K562 (cell line): ENCODE measurements around the gene TRIM27. TPM values are rescaled to one million over a fixed set of nuclear protein-coding genes. Genes with fewer than 3 reads are reported as not detected.

Experiments used
- CBFA2T3 ChIP-seq: fragments of 450-650 bp; IDR thresholded peaks from 2 replicates; pipeline ENCODE4 v1.6.1; 2017
- KDM5B ChIP-seq: fragments of 200-600 bp; sonication (generic); IDR thresholded peaks from 2 replicates; pipeline ENCODE4 v1.6.1; 2012; ENCODE audit warnings: low read depth, mild to moderate bottlenecking, moderate library complexity, low read length, control low read depth, inconsistent platforms; ENCODE audit not compliant: insufficient replicate concordance
- MCM3 ChIP-seq: fragments of 450-650 bp; IDR thresholded peaks from 2 replicates; pipeline ENCODE4 v1.6.1; 2016
- RFX1 ChIP-seq: fragments of 450-650 bp; IDR thresholded peaks from 2 replicates; pipeline ENCODE4 v1.6.1; 2016; ENCODE audit warnings: mild to moderate bottlenecking, moderate library complexity
- TAF15 ChIP-seq: fragments of 200-400 bp; formaldehyde crosslinking; IDR thresholded peaks from 2 replicates; pipeline ENCODE4 v1.6.1; 2017; ENCODE audit warnings: mild to moderate bottlenecking, low read depth, low read length, moderate library complexity
- TARDBP ChIP-seq: fragments of 450-650 bp; IDR thresholded peaks from 2 replicates; pipeline ENCODE4 v1.6.1; 2016
- TOE1 ChIP-seq, 2 experiments: fragments of 450-650 bp in 1 of 2; sonication (generic) in 1 of 2; formaldehyde crosslinking in 1 of 2; IDR thresholded peaks; 2 replicates each; pipeline versions ENCODE4 v1.7.1 to v1.8.0; 2016 to 2022; ENCODE audit warnings: borderline replicate concordance in 2 of 2, mild to moderate bottlenecking in 2 of 2, antibody characterized with exemption in 1 of 2, inconsistent platforms in 1 of 2, low read depth in 1 of 2, missing genetic modification reagents in 1 of 2, moderate library complexity in 1 of 2
- ZC3H8 ChIP-seq: fragments of 450-650 bp; IDR thresholded peaks from 2 replicates; pipeline ENCODE4 v1.6.1; 2017
- ZNF184 ChIP-seq: sonication (generic); formaldehyde crosslinking; IDR thresholded peaks from 2 replicates; pipeline ENCODE4 v1.5.0; 2020; ENCODE audit warnings: missing genetic modification reagents
- ZNF778 ChIP-seq: fragments of 450-650 bp; formaldehyde crosslinking; IDR thresholded peaks from 2 replicates; pipeline ENCODE4 v1.4.0; 2020; ENCODE audit warnings: mild to moderate bottlenecking, moderate library complexity
- polyA plus RNA-seq, 8 experiments: library from polyadenylated mRNA; depleted of rRNA in 4 of 8; stranded (reverse) in 5 of 8; unstranded in 3 of 8; fragments of >200 nt; fragmentation: Nextera tagmentation in 2 of 8; fragmentation: Illumina TruSeq in 1 of 8; extraction: Ambion mirVana in 2 of 8; extraction: Trizol in 1 of 8; gene quantifications; 2 replicates each; pipeline versions ENCODE4 v1.2.1 to v1.2.3, GENCODE V29; 2011 to 2014; ENCODE audit warnings: inconsistent platforms in 1 of 8, missing spikeins in 1 of 8
- total RNA-seq, 7 experiments: library from RNA; depleted of rRNA in 6 of 7; stranded (reverse); fragments of >200 nt in 6 of 7; fragmentation: Illumina TruSeq in 2 of 7; extraction: Trizol in 2 of 7; gene quantifications; 2 replicates each; pipeline versions ENCODE4 v1.2.1 to v1.2.3, GENCODE V29; 2011 to 2021; ENCODE audit warnings: low replicate concordance in 1 of 7
- TF ChIP-seq, protein P1 (sequence below): fragments of 450-650 bp; IDR thresholded peaks from 2 replicates; pipeline ENCODE4 v1.6.1; 2016
- TF ChIP-seq, protein P2 (sequence below): sonication (generic); formaldehyde crosslinking; IDR thresholded peaks from 2 replicates; pipeline ENCODE4 v1.8.1; 2023; ENCODE audit warnings: missing genetic modification reagents, mild to moderate bottlenecking, borderline replicate concordance
- TF ChIP-seq, protein P3 (sequence below): fragments of 450-650 bp; IDR thresholded peaks from 2 replicates; pipeline ENCODE4 v1.6.1; 2017; ENCODE audit warnings: mild to moderate bottlenecking, moderate library complexity
- TF ChIP-seq, protein P4 (sequence below): fragments of 450-650 bp; IDR thresholded peaks from 2 replicates; pipeline ENCODE4 v1.6.1; 2018; ENCODE audit warnings: mild to moderate bottlenecking, low read depth; ENCODE audit not compliant: partially characterized antibody
- TF ChIP-seq, protein P5 (sequence below): fragments of 250-450 bp; sonication (Bioruptor Pico); IDR thresholded peaks from 2 replicates; pipeline ENCODE4 v1.9.0; 2021; ENCODE audit warnings: mild to moderate bottlenecking
- TF ChIP-seq, protein P6 (sequence below): sonication (generic); formaldehyde crosslinking; IDR thresholded peaks from 2 replicates; pipeline ENCODE4 v1.8.1; 2023; ENCODE audit warnings: mild to moderate bottlenecking, missing genetic modification reagents

The TRIM27 gene
- total and polyA plus RNA-seq, 9 of the 15 experiments (the other 6 are each of a cell fraction or from before 2014, with no cell fraction given) = 37.7 to 235 (median 122) TPM

DNA sequence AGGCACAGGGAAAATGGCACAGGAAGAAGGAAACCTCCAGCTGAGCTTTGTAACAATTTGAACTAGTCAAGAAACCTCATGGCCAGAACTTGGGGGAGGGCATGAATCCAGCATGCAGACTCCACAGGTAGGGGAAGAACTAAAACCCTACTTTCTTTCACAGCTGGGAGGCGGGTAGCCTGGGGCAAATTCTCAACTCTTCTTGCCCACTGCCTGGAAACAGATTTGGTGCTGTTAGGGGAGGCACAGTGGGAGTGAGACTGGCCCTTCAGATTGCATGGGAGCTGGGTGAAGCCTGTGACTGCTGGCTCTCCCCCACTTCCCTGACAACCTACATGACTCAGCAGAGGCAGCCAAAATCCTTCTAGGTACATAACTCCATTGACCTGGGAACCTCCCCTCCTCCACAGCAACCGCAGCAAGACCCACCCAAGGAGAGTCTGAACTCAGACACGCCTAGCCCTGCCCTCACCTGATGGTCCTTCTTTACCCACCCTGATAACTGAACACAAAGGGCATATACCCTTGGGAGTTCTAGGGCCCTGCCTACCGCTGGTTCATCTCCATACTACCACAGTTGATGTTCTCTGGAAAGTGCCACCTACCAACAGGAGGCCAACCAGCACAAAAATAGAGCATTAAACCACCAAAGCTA is 37.2 kb upstream of the TRIM27 start (continued):
- TF ChIP-seq ZC3H8 (no peak), TOE1 (IDR thresholded peaks at IDR 0.05; ENCODE audit: borderline replicate concordance) (0 out of 2 replicates have a peak, but pooled peaks have one; percentile 48), TOE1 (CRISPR knock-in tag; IDR thresholded peaks at IDR 0.05; ENCODE audit: borderline replicate concordance, low read depth) (no peak), TAF15 (no peak), ZNF184 (no peak), CBFA2T3 (peak; percentile 78), ZNF778 (CRISPR knock-in tag) (no peak), RFX1 (peak; percentile 62; the same call in 1 of the 2 replicates), MCM3 (no peak), KDM5B (no peak), TARDBP (no peak)
- TF ChIP-seq, protein P1, sequence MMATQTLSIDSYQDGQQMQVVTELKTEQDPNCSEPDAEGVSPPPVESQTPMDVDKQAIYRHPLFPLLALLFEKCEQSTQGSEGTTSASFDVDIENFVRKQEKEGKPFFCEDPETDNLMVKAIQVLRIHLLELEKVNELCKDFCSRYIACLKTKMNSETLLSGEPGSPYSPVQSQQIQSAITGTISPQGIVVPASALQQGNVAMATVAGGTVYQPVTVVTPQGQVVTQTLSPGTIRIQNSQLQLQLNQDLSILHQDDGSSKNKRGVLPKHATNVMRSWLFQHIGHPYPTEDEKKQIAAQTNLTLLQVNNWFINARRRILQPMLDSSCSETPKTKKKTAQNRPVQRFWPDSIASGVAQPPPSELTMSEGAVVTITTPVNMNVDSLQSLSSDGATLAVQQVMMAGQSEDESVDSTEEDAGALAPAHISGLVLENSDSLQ = peak; percentile 51
- TF ChIP-seq, protein P2, sequence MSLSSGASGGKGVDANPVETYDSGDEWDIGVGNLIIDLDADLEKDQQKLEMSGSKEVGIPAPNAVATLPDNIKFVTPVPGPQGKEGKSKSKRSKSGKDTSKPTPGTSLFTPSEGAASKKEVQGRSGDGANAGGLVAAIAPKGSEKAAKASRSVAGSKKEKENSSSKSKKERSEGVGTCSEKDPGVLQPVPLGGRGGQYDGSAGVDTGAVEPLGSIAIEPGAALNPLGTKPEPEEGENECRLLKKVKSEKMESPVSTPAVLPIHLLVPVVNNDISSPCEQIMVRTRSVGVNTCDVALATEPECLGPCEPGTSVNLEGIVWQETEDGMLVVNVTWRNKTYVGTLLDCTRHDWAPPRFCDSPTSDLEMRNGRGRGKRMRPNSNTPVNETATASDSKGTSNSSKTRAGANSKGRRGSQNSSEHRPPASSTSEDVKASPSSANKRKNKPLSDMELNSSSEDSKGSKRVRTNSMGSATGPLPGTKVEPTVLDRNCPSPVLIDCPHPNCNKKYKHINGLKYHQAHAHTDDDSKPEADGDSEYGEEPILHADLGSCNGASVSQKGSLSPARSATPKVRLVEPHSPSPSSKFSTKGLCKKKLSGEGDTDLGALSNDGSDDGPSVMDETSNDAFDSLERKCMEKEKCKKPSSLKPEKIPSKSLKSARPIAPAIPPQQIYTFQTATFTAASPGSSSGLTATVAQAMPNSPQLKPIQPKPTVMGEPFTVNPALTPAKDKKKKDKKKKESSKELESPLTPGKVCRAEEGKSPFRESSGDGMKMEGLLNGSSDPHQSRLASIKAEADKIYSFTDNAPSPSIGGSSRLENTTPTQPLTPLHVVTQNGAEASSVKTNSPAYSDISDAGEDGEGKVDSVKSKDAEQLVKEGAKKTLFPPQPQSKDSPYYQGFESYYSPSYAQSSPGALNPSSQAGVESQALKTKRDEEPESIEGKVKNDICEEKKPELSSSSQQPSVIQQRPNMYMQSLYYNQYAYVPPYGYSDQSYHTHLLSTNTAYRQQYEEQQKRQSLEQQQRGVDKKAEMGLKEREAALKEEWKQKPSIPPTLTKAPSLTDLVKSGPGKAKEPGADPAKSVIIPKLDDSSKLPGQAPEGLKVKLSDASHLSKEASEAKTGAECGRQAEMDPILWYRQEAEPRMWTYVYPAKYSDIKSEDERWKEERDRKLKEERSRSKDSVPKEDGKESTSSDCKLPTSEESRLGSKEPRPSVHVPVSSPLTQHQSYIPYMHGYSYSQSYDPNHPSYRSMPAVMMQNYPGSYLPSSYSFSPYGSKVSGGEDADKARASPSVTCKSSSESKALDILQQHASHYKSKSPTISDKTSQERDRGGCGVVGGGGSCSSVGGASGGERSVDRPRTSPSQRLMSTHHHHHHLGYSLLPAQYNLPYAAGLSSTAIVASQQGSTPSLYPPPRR (CRISPR knock-in tag) = no peak
- TF ChIP-seq, protein P3, sequence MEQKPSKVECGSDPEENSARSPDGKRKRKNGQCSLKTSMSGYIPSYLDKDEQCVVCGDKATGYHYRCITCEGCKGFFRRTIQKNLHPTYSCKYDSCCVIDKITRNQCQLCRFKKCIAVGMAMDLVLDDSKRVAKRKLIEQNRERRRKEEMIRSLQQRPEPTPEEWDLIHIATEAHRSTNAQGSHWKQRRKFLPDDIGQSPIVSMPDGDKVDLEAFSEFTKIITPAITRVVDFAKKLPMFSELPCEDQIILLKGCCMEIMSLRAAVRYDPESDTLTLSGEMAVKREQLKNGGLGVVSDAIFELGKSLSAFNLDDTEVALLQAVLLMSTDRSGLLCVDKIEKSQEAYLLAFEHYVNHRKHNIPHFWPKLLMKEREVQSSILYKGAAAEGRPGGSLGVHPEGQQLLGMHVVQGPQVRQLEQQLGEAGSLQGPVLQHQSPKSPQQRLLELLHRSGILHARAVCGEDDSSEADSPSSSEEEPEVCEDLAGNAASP = no peak
- TF ChIP-seq, protein P4, sequence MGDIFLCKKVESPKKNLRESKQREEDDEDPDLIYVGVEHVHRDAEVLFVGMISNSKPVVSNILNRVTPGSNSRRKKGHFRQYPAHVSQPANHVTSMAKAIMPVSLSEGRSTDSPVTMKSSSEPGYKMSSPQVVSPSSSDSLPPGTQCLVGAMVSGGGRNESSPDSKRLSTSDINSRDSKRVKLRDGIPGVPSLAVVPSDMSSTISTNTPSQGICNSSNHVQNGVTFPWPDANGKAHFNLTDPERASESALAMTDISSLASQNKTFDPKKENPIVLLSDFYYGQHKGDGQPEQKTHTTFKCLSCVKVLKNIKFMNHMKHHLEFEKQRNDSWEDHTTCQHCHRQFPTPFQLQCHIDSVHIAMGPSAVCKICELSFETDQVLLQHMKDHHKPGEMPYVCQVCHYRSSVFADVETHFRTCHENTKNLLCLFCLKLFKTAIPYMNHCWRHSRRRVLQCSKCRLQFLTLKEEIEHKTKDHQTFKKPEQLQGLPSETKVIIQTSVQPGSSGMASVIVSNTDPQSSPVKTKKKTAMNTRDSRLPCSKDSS = no peak
- TF ChIP-seq, protein P5, sequence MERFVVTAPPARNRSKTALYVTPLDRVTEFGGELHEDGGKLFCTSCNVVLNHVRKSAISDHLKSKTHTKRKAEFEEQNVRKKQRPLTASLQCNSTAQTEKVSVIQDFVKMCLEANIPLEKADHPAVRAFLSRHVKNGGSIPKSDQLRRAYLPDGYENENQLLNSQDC (CRISPR knock-in tag) = no peak
- TF ChIP-seq, protein P6, sequence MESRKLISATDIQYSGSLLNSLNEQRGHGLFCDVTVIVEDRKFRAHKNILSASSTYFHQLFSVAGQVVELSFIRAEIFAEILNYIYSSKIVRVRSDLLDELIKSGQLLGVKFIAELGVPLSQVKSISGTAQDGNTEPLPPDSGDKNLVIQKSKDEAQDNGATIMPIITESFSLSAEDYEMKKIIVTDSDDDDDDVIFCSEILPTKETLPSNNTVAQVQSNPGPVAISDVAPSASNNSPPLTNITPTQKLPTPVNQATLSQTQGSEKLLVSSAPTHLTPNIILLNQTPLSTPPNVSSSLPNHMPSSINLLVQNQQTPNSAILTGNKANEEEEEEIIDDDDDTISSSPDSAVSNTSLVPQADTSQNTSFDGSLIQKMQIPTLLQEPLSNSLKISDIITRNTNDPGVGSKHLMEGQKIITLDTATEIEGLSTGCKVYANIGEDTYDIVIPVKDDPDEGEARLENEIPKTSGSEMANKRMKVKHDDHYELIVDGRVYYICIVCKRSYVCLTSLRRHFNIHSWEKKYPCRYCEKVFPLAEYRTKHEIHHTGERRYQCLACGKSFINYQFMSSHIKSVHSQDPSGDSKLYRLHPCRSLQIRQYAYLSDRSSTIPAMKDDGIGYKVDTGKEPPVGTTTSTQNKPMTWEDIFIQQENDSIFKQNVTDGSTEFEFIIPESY (CRISPR knock-in tag) = no peak
